HCT116 (cell line): ENCODE results near the gene GRAMD2A.

Source experiments
- CEBPB ChIP-seq: IDR thresholded peaks from 2 replicates; pipeline ENCODE4 v1.6.1; 2012; ENCODE audit warnings: low read depth
- CTCF ChIP-seq, 3 experiments: fragments of 200-600 bp in 1 of 3; sonication (generic) in 1 of 3; IDR thresholded peaks in 2 of 3; conservative IDR thresholded peaks in 1 of 3; 2 replicates each; pipeline ENCODE4 v1.5.1; 2012 to 2017; ENCODE audit warnings: low read depth in 2 of 3, low read length in 2 of 3, antibody characterized with exemption in 1 of 3, borderline replicate concordance in 1 of 3, control low read depth in 1 of 3, mild to moderate bottlenecking in 1 of 3, mixed read lengths in 1 of 3, mixed run types in 1 of 3, moderate library complexity in 1 of 3; ENCODE audit not compliant: insufficient read depth in 1 of 3
- EGR1 ChIP-seq: IDR thresholded peaks from 2 replicates; pipeline ENCODE4 v1.6.1; 2012; ENCODE audit warnings: low read depth
- EZH2 ChIP-seq: fragments of 200-600 bp; sonication (generic); IDR thresholded peaks from 2 replicates; pipeline ENCODE4 v1.6.1; 2017; ENCODE audit warnings: antibody characterized with exemption, mixed run types
- EZH2phosphoT487 ChIP-seq: fragments of 200-600 bp; IDR thresholded peaks from 2 replicates; pipeline ENCODE4 v1.6.1; 2018; ENCODE audit warnings: antibody characterized with exemption, borderline replicate concordance
- JUND ChIP-seq: IDR thresholded peaks from 2 replicates; pipeline ENCODE4 v1.6.1; 2012
- POLR2A ChIP-seq: IDR thresholded peaks from 2 replicates; pipeline ENCODE4 v1.7.0; 2011; ENCODE audit warnings: borderline replicate concordance; ENCODE audit not compliant: insufficient read depth, insufficient read length; ENCODE audit errors: extremely low read depth
- POLR2AphosphoS5 ChIP-seq: IDR thresholded peaks from 2 replicates; pipeline ENCODE4 v1.6.1; 2011; ENCODE audit warnings: mild to moderate bottlenecking, low read depth, low read length, moderate library complexity
- RAD21 ChIP-seq: IDR thresholded peaks from 2 replicates; pipeline ENCODE4 v1.6.1; 2012; ENCODE audit warnings: low read depth, mild to moderate bottlenecking
- REST ChIP-seq: IDR thresholded peaks from 2 replicates; pipeline ENCODE4 v1.6.1; 2012; ENCODE audit warnings: low read depth
- SRF ChIP-seq: IDR thresholded peaks from 2 replicates; pipeline ENCODE4 v1.6.1; 2012; ENCODE audit warnings: low read depth
- YY1 ChIP-seq: IDR thresholded peaks from 2 replicates; pipeline ENCODE4 v1.6.1; 2011; ENCODE audit warnings: low read length, low read depth, moderate library complexity, mild to moderate bottlenecking; ENCODE audit not compliant: insufficient replicate concordance; ENCODE audit errors: extremely low read depth

GRCh38 chr15:72127724-72128322 lies 69.8 kb downstream of the GRAMD2A start:
- no peak for TF ChIP-seq REST
- TF ChIP-seq EZH2: no peak
- TF ChIP-seq RAD21: no peak
- no peak for TF ChIP-seq YY1
- no peak for TF ChIP-seq POLR2AphosphoS5
- no peak for TF ChIP-seq EZH2phosphoT487
- no peak for TF ChIP-seq POLR2A
- no peak for TF ChIP-seq CTCF (IDR thresholded peaks at IDR 0.05 in 2 of 3, conservative IDR thresholded peaks at IDR 0.05 in 1 of 3; ENCODE audit: borderline replicate concordance in 1 of 3, insufficient read depth in 1 of 3, low read depth in 2 of 3, low read length in 2 of 3)
- TF ChIP-seq CEBPB: no peak
- no peak for TF ChIP-seq JUND
- TF ChIP-seq EGR1: no peak
- no peak for TF ChIP-seq SRF
